HepG2 (cell line): Measurements from ENCODE around the gene PTGES3. TPM values are rescaled to one million over a fixed set of nuclear protein-coding genes. Genes with fewer than 3 reads are reported as not detected.

ENCODE experiments used
- AKAP8 ChIP-seq: sonication (generic); formaldehyde crosslinking; IDR thresholded peaks from 2 replicates; pipeline ENCODE4 v1.5.1; 2020; ENCODE audit warnings: mild to moderate bottlenecking, missing genetic modification reagents
- ARID4A ChIP-seq: sonication (generic); formaldehyde crosslinking; IDR thresholded peaks from 2 replicates; pipeline ENCODE4 v1.5.0; 2020; ENCODE audit warnings: mild to moderate bottlenecking, missing genetic modification reagents, borderline replicate concordance
- CHCHD3 ChIP-seq: sonication (generic); formaldehyde crosslinking; IDR thresholded peaks from 2 replicates; pipeline ENCODE4 v1.8.0; 2022; ENCODE audit warnings: mild to moderate bottlenecking, missing genetic modification reagents, moderate library complexity
- CREB3 ChIP-seq: sonication (generic); formaldehyde crosslinking; IDR thresholded peaks from 2 replicates; pipeline ENCODE4 v1.5.0; 2020; ENCODE audit warnings: missing genetic modification reagents
- GFI1 ChIP-seq: sonication (generic); formaldehyde crosslinking; IDR thresholded peaks from 2 replicates; pipeline ENCODE4 v1.5.0; 2020; ENCODE audit warnings: missing genetic modification reagents, mild to moderate bottlenecking, borderline replicate concordance
- ISX ChIP-seq: sonication (generic); formaldehyde crosslinking; conservative IDR thresholded peaks from 2 replicates; pipeline ENCODE4 v1.5.0; 2020; ENCODE audit warnings: missing genetic modification reagents
- JUNB ChIP-seq: sonication (generic); formaldehyde crosslinking; IDR thresholded peaks from 2 replicates; pipeline ENCODE4 v1.8.0; 2022; ENCODE audit warnings: missing genetic modification reagents, mild to moderate bottlenecking, borderline replicate concordance
- MIXL1 ChIP-seq: IDR thresholded peaks from 2 replicates; pipeline ENCODE4 v1.6.1; 2016
- MNT ChIP-seq: fragments of 450-650 bp; IDR thresholded peaks from 2 replicates; pipeline ENCODE4 v1.6.1; 2016
- MTF2 ChIP-seq: sonication (generic); formaldehyde crosslinking; IDR thresholded peaks from 2 replicates; pipeline ENCODE4 v1.5.0; 2020; ENCODE audit warnings: missing genetic modification reagents, borderline replicate concordance
- PHF5A ChIP-seq: IDR thresholded peaks from one replicate; pipeline ENCODE4 v1.6.1; 2018; ENCODE audit warnings: low read depth, missing genetic modification reagents; ENCODE audit not compliant: unreplicated experiment
- PITX1 ChIP-seq: sonication (generic); formaldehyde crosslinking; IDR thresholded peaks from 2 replicates; pipeline ENCODE4 v1.5.1; 2020; ENCODE audit warnings: mild to moderate bottlenecking, missing genetic modification reagents
- POLR2AphosphoS2 ChIP-seq: IDR thresholded peaks from 2 replicates; pipeline ENCODE4 v1.6.1; 2011; ENCODE audit warnings: low read depth, low read length, improper control_type of control experiment
- RXRA ChIP-seq: sonication (generic); formaldehyde crosslinking; IDR thresholded peaks from 2 replicates; pipeline ENCODE4 v1.5.1; 2020; ENCODE audit warnings: missing genetic modification reagents
- ZBTB2 ChIP-seq: sonication (generic); formaldehyde crosslinking; IDR thresholded peaks from 2 replicates; pipeline ENCODE4 v1.8.0; 2022; ENCODE audit warnings: low read depth, missing genetic modification reagents
- ZNF496 ChIP-seq: sonication (generic); formaldehyde crosslinking; IDR thresholded peaks from 2 replicates; pipeline ENCODE4 v1.8.1; 2023; ENCODE audit warnings: mild to moderate bottlenecking, moderate library complexity, missing genetic modification reagents; ENCODE audit not compliant: insufficient replicate concordance
- ZNF503 ChIP-seq: sonication (generic); formaldehyde crosslinking; IDR thresholded peaks from 2 replicates; pipeline ENCODE4 v1.4.0; 2020; ENCODE audit warnings: missing genetic modification reagents
- ZNF660 ChIP-seq: sonication (generic); formaldehyde crosslinking; IDR thresholded peaks from 2 replicates; pipeline ENCODE4 v1.5.1; 2020; ENCODE audit warnings: mild to moderate bottlenecking, low read depth, missing genetic modification reagents, borderline replicate concordance
- polyA plus RNA-seq, 8 experiments: library from polyadenylated mRNA; depleted of rRNA in 3 of 8; stranded (reverse) in 7 of 8; unstranded in 1 of 8; fragments of >200 nt; fragmentation: Illumina TruSeq in 4 of 8; extraction: Trizol in 4 of 8; gene quantifications; 2 replicates each; pipeline versions ENCODE4 v1.2.1 to v1.2.3, GENCODE V29; 2011 to 2016; ENCODE audit warnings: low read depth in 4 of 8, missing spikeins in 1 of 8, mixed read lengths in 1 of 8; ENCODE audit not compliant: insufficient read depth in 1 of 8
- total RNA-seq, 5 experiments: library from RNA; depleted of rRNA; stranded (reverse); fragments of >200 nt; fragmentation: Illumina TruSeq; extraction: Trizol; gene quantifications; 2 replicates each; pipeline ENCODE4 v1.2.3, GENCODE V29; 2016; ENCODE audit warnings: low read depth in 1 of 5

PTGES3 gene
- total and polyA plus RNA-seq, 2 of the 13 experiments (the other 11 are each of a cell fraction or from before 2014, with no cell fraction given) = 54.4 to 159 TPM

GRCh38 chr12:56636675-56637540 lies 51.2 kb downstream of the PTGES3 start (continued):
- TF ChIP-seq ZNF496 (CRISPR knock-in tag) (no peak), POLR2AphosphoS2 (peak; percentile 98), CREB3 (CRISPR knock-in tag) (no peak), ZNF660 (CRISPR knock-in tag) (no peak), ISX (CRISPR knock-in tag) (no peak), RXRA (CRISPR knock-in tag) (peak; percentile 52), ZNF503 (CRISPR knock-in tag) (no peak; the same call in 1 of the 2 replicates), PHF5A (CRISPR knock-in tag) (peak; percentile 67), ZBTB2 (CRISPR knock-in tag) (no peak), PITX1 (CRISPR knock-in tag) (peak; percentile 78; the same call in 1 of the 2 replicates), MNT (no peak), MTF2 (no peak), MIXL1 (CRISPR knock-in tag) (0 out of 2 replicates have a peak, but pooled peaks have one; percentile 44), JUNB (CRISPR knock-in tag) (no peak), ARID4A (peak; percentile 68; the same call in 1 of the 2 replicates), CHCHD3 (no peak), AKAP8 (no peak), GFI1 (no peak; the same call in 1 of the 2 replicates)
